Glomerular visceral epithelial cell (primary cell): ENCODE data around the gene TMPRSS3.

Source experiments
- DNase-seq: peaks from one replicate; pipeline ENCODE4 v3.0.0-alpha.2; 2016; ENCODE audit errors: extremely low spot score

TMPRSS3 gene

GRCh38 chr21:42388740-42389448, 7.0 kb downstream of the TMPRSS3 start:
- DNase-seq: no peak

- no peak for DNase-seq
Measured at GRCh38 chr21:42387843-42388340, 8.0 kb downstream of the TMPRSS3 start.

DNA sequence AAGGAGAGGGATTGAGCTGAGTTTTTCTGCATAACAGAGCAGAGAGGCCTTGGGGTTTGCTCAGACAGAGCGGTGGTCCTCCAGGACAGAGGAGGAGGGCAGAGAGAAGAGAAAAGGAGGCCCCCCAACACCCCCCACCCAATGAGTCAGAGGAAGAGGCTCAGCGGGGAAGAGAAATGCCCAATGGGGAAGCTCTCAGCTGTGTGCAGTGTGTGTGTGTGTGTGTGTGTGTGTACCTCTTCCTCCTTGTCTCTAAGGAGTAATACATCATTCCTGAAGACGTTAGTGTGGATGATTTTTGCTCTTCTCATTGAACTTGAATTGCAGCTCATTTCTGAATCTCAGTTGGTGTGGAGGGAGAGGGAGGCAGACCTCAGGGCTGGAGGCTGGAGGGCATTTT, 8.7 kb downstream of the TMPRSS3 start:
- DNase-seq: no peak

- DNase-seq: no peak
Measured at GRCh38 chr21:42386034-42386591, 9.7 kb downstream of the TMPRSS3 start.

DNA sequence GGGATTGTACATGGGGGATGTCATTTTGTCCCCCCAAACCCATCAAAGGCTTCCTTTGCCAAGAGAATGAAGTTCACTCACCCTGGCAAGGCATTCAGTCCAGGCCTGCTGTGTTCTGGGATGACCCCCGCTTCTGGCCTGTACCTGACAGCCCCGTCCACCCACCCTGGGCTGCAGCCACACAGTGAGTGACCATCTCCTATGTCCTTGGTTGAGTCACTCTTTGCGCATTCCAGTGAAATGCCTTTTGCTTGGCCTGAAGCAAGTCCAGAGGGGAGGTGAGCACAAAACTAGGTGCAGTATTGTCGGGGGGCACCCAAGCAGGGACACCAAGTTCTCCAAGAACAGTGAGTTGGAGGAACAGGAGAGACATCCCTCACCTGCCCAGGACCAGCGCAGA, 10.2 kb downstream of the TMPRSS3 start:
- DNase-seq: no peak

DNA sequence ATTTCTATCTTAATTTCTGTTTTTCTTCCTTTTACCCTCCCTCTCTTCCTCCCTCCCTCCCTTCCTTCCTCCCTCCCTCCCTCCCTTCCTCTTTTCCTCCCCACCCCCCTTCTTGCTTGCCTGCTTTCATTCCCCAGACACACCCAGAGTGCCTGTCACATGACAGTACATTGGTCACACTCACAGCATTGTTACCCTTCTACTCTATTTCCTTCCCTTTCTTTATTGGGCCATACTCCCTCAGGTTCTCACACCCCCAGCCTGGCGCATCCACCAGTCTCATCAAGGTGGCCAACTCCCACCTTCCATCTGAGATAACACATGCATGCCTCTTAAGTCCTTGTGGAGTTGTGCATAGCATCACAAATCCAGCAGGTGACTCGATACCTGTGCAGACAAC, 10.9 kb downstream of the TMPRSS3 start:
- DNase-seq: no peak

GRCh38 chr21:42384156-42384945, 11.5 kb downstream of the TMPRSS3 start:
- no peak for DNase-seq

DNA sequence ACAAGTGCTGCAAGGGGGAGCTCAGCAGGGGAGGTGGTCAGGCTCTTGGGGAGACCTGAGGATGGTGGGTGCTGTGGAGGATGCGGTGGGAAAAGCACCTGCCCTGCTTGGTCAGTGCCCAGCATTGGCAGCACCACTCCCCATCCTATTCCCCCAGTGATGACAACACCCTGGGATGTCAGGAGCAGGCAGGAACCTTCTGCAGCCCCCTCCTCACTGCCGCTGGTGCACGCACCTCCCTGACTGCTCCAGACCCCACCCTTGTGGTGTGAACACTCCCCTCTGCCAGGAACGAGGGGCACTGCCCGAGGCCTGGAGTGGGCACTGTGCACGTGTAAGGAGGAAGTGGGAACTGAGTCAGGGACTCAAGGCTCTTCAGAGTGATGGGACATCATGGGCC, 12.5 kb downstream of the TMPRSS3 start:
- no peak for DNase-seq

DNA sequence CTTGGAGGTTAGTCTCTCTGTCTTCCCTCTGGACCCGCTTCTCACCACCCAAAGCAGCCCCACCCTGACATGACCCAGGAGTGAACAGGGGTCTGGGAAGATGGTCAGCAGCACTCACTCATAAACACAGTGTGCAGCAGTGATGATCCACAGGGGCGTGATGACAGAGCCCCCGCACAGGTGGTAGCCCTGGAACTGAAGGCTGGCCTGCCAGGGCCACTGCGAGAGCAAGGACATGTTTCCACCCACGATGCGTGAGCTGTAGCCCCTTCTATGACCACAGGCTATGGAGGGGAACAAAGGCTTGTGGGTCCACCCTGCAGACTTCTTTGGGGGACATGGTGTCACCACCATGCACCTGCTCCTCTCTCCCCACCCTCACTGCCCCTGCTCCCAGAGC, 12.9 kb downstream of the TMPRSS3 start:
- DNase-seq: no peak

DNA sequence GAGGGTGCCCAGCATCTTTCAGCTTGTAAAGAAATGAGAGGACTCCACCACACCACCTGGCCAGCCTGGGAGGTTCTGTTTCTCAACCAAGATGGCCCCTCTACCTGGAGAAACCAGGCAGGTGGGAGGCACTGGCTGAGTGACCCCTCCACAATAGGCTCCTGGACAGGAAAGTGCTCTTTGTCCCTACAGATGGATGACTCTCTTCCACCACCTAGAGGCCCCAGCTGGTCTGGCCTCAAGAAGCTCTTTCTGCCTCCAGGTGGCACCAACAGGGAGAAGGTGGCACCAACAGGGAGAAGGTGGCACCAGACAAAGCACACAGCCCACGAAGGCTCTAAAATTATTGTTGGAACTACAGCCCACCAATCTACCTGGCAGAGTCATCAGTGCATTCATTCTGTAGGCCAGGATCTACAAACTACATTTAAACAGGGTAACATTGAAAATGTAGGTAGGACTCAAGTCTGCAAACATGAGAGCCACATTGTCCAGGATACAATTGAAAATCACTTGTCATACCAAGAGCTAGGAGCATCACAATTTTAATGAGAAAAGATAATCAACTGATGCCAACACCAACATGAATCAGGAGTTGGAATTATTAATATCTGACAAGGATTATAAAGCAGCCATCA, 14.4 kb downstream of the TMPRSS3 start:
- DNase-seq: peak; percentile 46

DNA sequence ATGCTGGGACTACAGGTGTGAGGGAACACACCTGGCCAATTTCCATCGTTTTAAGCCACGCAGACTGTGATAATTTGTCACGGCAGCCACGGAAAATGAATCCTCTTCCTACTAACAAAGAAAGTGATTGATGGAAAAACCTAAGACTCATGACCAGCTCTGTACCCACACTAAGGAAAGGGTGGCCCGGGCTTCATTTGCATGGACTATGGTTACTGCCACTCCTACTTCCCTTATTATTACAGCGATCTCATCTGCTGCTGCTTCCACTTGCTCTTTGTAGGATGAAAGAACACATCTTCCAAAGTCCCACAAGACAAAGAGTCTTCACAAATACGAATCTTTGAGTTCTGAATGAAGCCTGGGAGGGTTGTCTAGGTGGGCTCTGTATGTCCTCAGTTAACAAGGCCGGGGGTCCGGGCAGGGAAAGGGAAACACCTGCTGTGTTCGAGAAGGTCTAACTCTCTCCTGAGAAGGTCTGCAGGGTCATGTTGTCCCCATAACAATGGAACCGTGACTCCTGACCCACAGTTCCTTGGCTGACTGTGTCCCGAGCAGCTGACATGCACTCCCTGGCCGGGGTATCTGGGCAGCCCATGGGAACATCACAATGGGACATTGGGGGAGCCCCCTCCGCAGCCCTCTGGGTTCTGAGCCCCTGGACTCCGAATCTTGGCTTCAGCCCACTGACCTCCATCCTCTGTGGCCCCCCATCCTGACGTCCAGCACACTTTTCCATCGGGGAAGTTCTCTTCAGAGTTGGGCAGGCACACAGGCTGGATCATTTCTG, 16.2 kb downstream of the TMPRSS3 start:
- DNase-seq: no peak

DNA sequence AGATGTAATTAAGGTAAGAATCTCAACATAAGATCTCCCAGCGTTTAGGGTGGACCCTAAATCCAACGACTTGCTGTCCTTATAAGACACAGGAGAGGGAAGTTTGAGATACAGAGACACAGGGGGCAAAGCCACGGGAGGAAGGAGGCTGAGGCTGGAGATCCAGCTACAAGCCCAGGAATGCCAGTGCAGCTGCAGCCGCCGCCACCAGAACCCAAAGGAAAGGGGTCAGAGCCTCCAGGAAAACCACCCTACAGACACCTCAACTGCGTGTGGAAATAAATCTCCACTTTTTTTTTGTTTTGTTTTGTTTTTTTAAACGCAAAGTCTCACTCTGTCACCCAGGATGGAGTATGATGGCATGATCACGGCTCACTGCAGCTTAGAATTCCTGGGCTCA, 17.4 kb downstream of the TMPRSS3 start:
- DNase-seq: no peak

DNA sequence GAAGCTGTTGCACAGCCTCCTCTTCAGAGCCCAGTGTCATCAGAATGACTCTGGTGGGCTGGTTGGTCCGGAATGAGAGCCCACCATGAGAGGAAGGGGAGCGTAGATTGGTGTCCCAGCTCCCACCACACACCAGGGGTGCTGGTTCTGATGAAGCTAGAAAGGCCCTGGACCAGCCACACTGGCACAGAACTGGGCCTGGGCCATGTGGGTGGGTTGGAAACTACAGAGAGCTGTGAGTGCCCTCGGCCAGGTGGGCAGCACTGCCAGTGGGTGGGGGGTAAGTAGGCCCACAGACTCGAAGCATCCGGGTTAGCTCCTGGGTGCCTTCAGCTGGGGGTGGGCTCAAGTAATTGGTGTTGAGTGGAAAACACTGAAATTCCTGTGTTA, 17.9 kb downstream of the TMPRSS3 start:
- DNase-seq: no peak

GRCh38 chr21:42377211-42377950, 18.5 kb downstream of the TMPRSS3 start:
- no peak for DNase-seq

- DNase-seq: no peak
Measured at GRCh38 chr21:42376338-42376982, 19.4 kb downstream of the TMPRSS3 start.

DNA sequence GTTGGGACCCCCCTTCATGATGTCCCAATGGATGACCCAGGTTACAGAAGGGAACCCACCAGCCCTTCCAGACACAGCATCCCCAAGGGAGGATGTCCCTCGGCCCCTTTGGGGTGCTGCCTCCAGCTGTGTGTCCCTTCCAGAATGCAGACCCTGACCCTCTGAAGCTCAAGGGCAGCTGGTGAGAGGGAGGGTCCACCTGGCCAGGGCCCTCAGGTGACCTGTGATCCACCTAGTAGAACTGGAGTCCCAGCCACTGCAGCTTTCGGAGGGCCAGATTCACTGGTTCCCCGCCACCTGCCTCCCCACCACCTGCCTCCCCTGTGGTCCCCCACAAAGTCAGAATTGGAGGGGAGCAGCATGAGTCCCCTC, 19.9 kb downstream of the TMPRSS3 start:
- no peak for DNase-seq

DNA sequence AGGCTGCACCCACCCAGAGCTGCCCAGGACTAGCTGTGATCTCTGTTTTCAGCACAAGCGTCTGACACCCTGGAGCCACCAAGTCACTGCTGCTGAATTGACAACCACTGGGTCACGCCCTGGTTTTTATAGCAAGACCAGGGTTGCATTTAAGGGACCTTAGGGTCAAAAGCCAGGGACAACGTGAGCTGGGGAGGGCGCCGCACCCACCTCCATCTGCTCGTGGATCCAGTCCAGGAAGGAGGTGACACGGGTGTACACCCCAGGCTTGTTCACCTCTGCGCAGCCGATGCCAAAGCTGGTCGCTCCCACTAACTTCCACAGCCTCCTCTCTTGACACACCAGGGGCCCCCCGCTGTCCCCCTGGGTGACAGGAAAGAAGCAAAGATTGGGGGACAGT, 20.3 kb downstream of the TMPRSS3 start:
- DNase-seq: no peak

DNA sequence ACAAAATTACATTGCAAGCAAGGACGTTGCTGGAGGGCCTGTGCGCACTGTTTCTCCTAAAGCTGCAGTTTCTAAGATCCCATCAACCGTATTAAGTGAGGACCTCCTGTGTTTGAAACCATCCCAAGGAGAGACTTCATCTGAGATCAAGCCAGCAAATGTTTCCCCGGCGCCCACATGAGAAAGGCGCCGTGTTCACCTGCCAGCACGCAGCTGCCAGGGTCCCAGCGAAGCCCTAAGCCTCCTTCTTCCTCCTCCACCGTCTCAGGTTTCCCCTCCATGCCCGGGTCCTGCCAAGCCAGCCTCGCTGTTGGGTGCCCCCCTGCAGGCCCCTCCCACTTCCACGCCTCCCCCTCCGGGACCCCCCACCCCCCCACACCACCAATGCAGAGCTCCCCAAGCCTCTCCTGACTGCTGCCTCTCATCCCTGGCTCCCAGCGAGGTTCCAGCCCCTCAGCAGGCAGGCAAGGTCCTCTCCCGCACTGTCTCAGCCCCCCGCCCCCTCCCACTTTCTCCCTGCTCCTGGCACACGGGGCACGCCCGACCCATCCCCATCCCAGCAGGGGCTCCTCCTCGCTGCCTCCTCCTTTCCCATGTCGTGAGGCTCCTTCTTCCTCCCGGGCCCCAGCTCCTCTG, 20.9 kb downstream of the TMPRSS3 start:
- DNase-seq: no peak

GRCh38 chr21:42374457-42374856, 21.4 kb downstream of the TMPRSS3 start:
- no peak for DNase-seq

DNA sequence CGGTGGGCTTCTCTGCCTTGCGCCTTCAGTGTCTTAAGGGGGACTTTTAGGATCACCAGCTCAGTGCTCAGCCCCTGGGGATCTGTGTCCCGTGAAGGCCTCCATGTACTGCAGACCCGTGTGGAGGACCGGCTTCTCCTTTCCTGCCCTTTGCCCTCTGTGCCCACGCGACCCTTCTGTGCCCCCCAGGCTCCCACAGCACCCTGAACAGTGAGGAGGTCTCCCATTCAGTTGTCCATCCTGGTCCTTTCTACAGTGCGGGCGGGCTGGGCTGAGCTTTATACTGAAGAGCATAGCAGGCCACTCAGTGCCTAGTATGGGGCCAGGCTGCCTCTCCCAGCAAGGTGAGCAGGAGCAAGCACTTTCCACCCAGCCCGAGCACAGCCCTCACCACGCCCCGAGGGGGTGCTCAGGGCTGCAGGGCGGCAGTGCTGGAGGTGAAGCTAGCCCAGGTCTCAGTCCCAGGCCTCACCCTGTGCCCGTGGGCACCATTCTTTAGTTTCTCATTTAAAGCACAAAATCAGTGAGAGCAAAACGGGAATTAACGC, 21.9 kb downstream of the TMPRSS3 start:
- no peak for DNase-seq
